HepG2 (cell line): ENCODE data around the gene ULBP1. TPM values are rescaled to one million over a fixed set of nuclear protein-coding genes. Genes with fewer than 3 reads are reported as not detected.

Source experiments
- ARNT ChIP-seq: fragments of 450-650 bp; IDR thresholded peaks from 2 replicates; pipeline ENCODE4 v1.6.1; 2017
- DPF2 ChIP-seq: sonication (generic); formaldehyde crosslinking; IDR thresholded peaks from 2 replicates; pipeline ENCODE4 v1.4.0; 2020; ENCODE audit warnings: mild to moderate bottlenecking, low read depth, missing genetic modification reagents, borderline replicate concordance
- KDM6A ChIP-seq: IDR thresholded peaks from 2 replicates; pipeline ENCODE4 v1.6.1; 2016; ENCODE audit warnings: low read depth
- MAFF ChIP-seq: IDR thresholded peaks from 2 replicates; pipeline ENCODE4 v1.6.1; 2011; ENCODE audit warnings: low read depth, low read length, improper control_type of control experiment
- NFE2L1 ChIP-seq: sonication (generic); formaldehyde crosslinking; IDR thresholded peaks from 2 replicates; pipeline ENCODE4 v1.4.0; 2020; ENCODE audit warnings: missing genetic modification reagents, mild to moderate bottlenecking, borderline replicate concordance
- NR2F6 ChIP-seq, 2 experiments: IDR thresholded peaks; 2 replicates each; pipeline ENCODE4 v1.6.1; 2016; ENCODE audit warnings: antibody characterized with exemption in 1 of 2, mild to moderate bottlenecking in 1 of 2
- PAF1 ChIP-seq: IDR thresholded peaks from 2 replicates; pipeline ENCODE4 v1.6.1; 2016; ENCODE audit warnings: missing genetic modification reagents, missing compliant biosample characterization
- PLRG1 ChIP-seq: fragments of 450-650 bp; conservative IDR thresholded peaks from 2 replicates; pipeline ENCODE4 v1.6.1; 2016
- REL ChIP-seq: sonication (generic); formaldehyde crosslinking; conservative IDR thresholded peaks from 2 replicates; pipeline ENCODE4 v1.8.0; 2022; ENCODE audit warnings: mild to moderate bottlenecking, missing genetic modification reagents, moderate library complexity
- RFXANK ChIP-seq: IDR thresholded peaks from 2 replicates; pipeline ENCODE4 v1.6.1; 2016
- SP1 ChIP-seq, 2 experiments: fragments of 450-650 bp in 1 of 2; sonication (generic) in 1 of 2; formaldehyde crosslinking in 1 of 2; IDR thresholded peaks; 2 replicates each; pipeline versions ENCODE4 v1.4.0 to v1.6.1; 2016 to 2020; ENCODE audit warnings: missing genetic modification reagents in 1 of 2
- ZFY ChIP-seq: sonication (generic); formaldehyde crosslinking; IDR thresholded peaks from 2 replicates; pipeline ENCODE4 v1.4.0; 2020; ENCODE audit warnings: missing genetic modification reagents
- ZNF143 ChIP-seq: sonication (generic); formaldehyde crosslinking; IDR thresholded peaks from 2 replicates; pipeline ENCODE4 v1.4.0; 2020; ENCODE audit warnings: missing genetic modification reagents
- ZNF343 ChIP-seq: sonication (generic); formaldehyde crosslinking; IDR thresholded peaks from 2 replicates; pipeline ENCODE4 v1.4.0; 2020; ENCODE audit warnings: mild to moderate bottlenecking, missing genetic modification reagents
- polyA plus RNA-seq, 8 experiments: library from polyadenylated mRNA; depleted of rRNA in 3 of 8; stranded (reverse) in 7 of 8; unstranded in 1 of 8; fragments of >200 nt; fragmentation: Illumina TruSeq in 4 of 8; extraction: Trizol in 4 of 8; gene quantifications; 2 replicates each; pipeline versions ENCODE4 v1.2.1 to v1.2.3, GENCODE V29; 2011 to 2016; ENCODE audit warnings: low read depth in 4 of 8, missing spikeins in 1 of 8, mixed read lengths in 1 of 8; ENCODE audit not compliant: insufficient read depth in 1 of 8
- total RNA-seq, 5 experiments: library from RNA; depleted of rRNA; stranded (reverse); fragments of >200 nt; fragmentation: Illumina TruSeq; extraction: Trizol; gene quantifications; 2 replicates each; pipeline ENCODE4 v1.2.3, GENCODE V29; 2016; ENCODE audit warnings: low read depth in 1 of 5
- TF ChIP-seq, protein P1 (sequence below): sonication (generic); formaldehyde crosslinking; IDR thresholded peaks from 2 replicates; pipeline ENCODE4 v1.5.1; 2020; ENCODE audit warnings: mild to moderate bottlenecking, missing genetic modification reagents, borderline replicate concordance
- TF ChIP-seq, protein P2 (sequence below): IDR thresholded peaks from 2 replicates; pipeline ENCODE4 v1.6.1; 2016; ENCODE audit warnings: low read depth, borderline replicate concordance
- TF ChIP-seq, protein P3 (sequence below): sonication (generic); formaldehyde crosslinking; IDR thresholded peaks from 2 replicates; pipeline ENCODE4 v1.9.0; 2022; ENCODE audit warnings: low read depth, missing genetic modification reagents
- TF ChIP-seq, protein P4 (sequence below): sonication (generic); formaldehyde crosslinking; IDR thresholded peaks from 2 replicates; pipeline ENCODE4 v1.5.0; 2020; ENCODE audit warnings: missing genetic modification reagents
- TF ChIP-seq, protein P5 (sequence below): sonication (generic); formaldehyde crosslinking; IDR thresholded peaks from 2 replicates; pipeline ENCODE4 v1.9.0; 2021; ENCODE audit warnings: missing genetic modification reagents, mild to moderate bottlenecking, borderline replicate concordance

The ULBP1 gene
- total and polyA plus RNA-seq, 2 of the 13 experiments (the other 11 are each of a cell fraction or from before 2014, with no cell fraction given) = 0.04 to 0.09 TPM

DNA sequence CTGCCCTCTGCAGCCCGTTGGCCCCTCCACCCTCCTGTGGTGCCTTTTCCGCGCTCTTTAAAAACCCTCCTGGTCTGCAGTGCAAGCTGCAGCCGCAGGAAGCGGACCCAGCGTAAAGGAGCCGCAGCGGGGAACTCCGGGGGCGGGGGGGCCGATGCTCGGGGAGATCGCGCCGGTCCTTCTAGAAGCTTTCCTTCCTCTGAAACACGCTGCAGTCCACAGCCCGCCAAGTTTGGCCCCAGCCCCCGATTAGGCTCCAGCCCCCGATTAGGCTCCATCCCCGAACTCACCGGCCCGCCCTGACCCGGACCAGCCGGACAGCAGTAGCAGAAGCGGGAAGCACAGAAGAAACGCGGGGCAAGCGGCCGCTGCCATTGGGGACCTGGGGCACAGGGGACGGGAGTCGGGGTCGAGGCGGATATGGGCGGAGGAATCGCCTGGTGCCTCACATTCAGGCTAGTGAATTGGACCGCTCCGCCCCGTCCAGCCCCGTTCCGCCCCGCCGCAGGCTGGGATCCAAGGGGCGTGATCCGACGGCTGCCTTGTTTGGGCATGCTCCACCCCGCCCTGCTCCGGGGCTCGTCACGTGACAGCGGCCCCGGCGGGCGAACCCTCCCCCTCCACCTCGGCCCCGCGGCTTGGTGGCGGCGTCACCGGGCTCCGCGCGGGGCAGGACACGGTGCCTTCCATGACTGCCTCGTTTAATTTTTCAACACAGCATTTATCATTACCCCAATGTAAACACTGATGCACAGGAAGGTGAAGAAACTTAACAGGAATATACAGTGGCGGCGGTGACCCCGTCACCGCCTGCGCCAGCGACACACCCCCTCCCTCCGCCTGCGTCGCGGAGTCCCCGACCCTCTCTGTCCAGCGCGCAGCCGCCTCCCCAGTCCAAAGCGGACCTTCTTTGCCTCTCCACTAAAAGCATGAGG is 41.3 kb downstream of the ULBP1 start (continued):
- TF ChIP-seq KDM6A (CRISPR knock-in tag) (no peak), PAF1 (CRISPR knock-in tag) (no peak), PLRG1 (no peak), SP1 (IDR thresholded peaks at IDR 0.05) (no peak), SP1 (CRISPR knock-in tag; IDR thresholded peaks at IDR 0.05) (peak; percentile 71), ZFY (CRISPR knock-in tag) (no peak; the same call in 1 of the 2 replicates), RFXANK (CRISPR knock-in tag) (no peak), ZNF343 (CRISPR knock-in tag) (0 out of 2 replicates have a peak, but pooled peaks have one; percentile 19), ZNF143 (CRISPR knock-in tag) (no peak), NR2F6 (IDR thresholded peaks at IDR 0.05) (no peak), NR2F6 (CRISPR knock-in tag; IDR thresholded peaks at IDR 0.05) (no peak), ARNT (no peak), DPF2 (CRISPR knock-in tag) (no peak), MAFF (no peak), NFE2L1 (CRISPR knock-in tag) (no peak), REL (CRISPR knock-in tag) (0 out of 2 replicates have a peak, but pooled peaks have one; percentile 58)
- TF ChIP-seq, protein P1, sequence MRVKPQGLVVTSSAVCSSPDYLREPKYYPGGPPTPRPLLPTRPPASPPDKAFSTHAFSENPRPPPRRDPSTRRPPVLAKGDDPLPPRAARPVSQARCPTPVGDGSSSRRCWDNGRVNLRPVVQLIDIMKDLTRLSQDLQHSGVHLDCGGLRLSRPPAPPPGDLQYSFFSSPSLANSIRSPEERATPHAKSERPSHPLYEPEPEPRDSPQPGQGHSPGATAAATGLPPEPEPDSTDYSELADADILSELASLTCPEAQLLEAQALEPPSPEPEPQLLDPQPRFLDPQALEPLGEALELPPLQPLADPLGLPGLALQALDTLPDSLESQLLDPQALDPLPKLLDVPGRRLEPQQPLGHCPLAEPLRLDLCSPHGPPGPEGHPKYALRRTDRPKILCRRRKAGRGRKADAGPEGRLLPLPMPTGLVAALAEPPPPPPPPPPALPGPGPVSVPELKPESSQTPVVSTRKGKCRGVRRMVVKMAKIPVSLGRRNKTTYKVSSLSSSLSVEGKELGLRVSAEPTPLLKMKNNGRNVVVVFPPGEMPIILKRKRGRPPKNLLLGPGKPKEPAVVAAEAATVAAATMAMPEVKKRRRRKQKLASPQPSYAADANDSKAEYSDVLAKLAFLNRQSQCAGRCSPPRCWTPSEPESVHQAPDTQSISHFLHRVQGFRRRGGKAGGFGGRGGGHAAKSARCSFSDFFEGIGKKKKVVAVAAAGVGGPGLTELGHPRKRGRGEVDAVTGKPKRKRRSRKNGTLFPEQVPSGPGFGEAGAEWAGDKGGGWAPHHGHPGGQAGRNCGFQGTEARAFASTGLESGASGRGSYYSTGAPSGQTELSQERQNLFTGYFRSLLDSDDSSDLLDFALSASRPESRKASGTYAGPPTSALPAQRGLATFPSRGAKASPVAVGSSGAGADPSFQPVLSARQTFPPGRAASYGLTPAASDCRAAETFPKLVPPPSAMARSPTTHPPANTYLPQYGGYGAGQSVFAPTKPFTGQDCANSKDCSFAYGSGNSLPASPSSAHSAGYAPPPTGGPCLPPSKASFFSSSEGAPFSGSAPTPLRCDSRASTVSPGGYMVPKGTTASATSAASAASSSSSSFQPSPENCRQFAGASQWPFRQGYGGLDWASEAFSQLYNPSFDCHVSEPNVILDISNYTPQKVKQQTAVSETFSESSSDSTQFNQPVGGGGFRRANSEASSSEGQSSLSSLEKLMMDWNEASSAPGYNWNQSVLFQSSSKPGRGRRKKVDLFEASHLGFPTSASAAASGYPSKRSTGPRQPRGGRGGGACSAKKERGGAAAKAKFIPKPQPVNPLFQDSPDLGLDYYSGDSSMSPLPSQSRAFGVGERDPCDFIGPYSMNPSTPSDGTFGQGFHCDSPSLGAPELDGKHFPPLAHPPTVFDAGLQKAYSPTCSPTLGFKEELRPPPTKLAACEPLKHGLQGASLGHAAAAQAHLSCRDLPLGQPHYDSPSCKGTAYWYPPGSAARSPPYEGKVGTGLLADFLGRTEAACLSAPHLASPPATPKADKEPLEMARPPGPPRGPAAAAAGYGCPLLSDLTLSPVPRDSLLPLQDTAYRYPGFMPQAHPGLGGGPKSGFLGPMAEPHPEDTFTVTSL = no peak
- TF ChIP-seq, protein P2, sequence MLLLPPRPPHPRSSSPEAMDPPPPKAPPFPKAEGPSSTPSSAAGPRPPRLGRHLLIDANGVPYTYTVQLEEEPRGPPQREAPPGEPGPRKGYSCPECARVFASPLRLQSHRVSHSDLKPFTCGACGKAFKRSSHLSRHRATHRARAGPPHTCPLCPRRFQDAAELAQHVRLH (CRISPR knock-in tag) = no peak
- TF ChIP-seq, protein P3, sequence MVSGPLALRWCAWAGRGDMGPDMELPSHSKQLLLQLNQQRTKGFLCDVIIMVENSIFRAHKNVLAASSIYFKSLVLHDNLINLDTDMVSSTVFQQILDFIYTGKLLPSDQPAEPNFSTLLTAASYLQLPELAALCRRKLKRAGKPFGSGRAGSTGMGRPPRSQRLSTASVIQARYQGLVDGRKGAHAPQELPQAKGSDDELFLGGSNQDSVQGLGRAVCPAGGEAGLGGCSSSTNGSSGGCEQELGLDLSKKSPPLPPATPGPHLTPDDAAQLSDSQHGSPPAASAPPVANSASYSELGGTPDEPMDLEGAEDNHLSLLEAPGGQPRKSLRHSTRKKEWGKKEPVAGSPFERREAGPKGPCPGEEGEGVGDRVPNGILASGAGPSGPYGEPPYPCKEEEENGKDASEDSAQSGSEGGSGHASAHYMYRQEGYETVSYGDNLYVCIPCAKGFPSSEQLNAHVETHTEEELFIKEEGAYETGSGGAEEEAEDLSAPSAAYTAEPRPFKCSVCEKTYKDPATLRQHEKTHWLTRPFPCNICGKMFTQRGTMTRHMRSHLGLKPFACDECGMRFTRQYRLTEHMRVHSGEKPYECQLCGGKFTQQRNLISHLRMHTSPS (CRISPR knock-in tag) = 0 out of 2 replicates have a peak, but pooled peaks have one; percentile 53
- TF ChIP-seq, protein P4, sequence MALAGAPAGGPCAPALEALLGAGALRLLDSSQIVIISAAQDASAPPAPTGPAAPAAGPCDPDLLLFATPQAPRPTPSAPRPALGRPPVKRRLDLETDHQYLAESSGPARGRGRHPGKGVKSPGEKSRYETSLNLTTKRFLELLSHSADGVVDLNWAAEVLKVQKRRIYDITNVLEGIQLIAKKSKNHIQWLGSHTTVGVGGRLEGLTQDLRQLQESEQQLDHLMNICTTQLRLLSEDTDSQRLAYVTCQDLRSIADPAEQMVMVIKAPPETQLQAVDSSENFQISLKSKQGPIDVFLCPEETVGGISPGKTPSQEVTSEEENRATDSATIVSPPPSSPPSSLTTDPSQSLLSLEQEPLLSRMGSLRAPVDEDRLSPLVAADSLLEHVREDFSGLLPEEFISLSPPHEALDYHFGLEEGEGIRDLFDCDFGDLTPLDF (CRISPR knock-in tag) = no peak
- TF ChIP-seq, protein P5, sequence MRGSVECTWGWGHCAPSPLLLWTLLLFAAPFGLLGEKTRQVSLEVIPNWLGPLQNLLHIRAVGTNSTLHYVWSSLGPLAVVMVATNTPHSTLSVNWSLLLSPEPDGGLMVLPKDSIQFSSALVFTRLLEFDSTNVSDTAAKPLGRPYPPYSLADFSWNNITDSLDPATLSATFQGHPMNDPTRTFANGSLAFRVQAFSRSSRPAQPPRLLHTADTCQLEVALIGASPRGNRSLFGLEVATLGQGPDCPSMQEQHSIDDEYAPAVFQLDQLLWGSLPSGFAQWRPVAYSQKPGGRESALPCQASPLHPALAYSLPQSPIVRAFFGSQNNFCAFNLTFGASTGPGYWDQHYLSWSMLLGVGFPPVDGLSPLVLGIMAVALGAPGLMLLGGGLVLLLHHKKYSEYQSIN = no peak
